Activated CD4-positive, alpha-beta T cell treated with anti-CD3 and anti-CD28 coated beads, Interleukin-2, amount 50 U/mL, for 24 hours (primary cell): ENCODE measurements around the gene GCA.

Source experiments
- DNase-seq, 2 donors: peaks; one replicate each; pipeline ENCODE4 v3.0.0-alpha.2; 2020; ENCODE audit warnings: low read depth in 1 of 2, low spot score in 1 of 2

GCA gene, protein sequence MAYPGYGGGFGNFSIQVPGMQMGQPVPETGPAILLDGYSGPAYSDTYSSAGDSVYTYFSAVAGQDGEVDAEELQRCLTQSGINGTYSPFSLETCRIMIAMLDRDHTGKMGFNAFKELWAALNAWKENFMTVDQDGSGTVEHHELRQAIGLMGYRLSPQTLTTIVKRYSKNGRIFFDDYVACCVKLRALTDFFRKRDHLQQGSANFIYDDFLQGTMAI

DNA sequence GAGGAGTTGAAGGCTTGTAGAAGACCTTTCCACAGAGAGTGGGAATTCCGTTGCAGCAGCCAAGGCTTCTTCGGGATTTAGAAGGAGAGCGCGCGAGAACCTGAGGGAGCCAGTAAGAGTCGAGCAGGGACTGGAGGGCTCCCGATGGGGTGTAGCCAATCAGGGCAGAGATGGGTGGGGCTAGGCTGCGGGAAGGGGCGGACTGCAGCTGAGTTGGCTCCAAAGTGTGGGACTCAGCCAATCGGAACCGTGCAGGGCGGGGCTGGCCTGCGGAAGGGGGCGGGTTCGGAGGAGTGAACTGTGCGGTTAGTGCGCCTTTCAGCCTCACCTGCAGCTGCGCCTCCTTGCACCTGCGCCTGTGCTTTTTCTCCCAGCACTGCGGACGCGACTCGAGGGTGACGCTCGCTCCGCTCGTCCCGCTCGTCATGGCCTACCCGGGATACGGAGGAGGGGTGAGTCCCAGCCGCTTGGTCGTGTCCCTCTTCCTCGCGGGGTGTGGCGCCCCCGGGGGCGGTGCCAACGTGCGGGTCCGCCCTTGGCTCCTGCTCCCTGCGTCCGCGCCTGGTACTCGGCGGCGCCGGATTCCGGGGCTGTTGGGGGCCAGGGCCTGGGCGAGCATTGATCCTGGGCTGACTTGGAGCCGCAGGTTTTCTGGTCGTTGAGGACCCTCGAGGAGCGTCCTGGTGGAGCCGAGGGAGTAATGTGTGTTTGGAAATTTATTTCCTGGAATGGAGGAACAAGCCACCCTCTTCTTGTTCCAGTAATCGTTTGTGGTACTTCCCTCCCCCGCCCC is at the start of gene GCA:
Gene GCA (plus strand): TSS at position 309 of the 793 bp plus-strand sequence. CDS start 117 bp downstream, at position 426.
- peak; percentile 96 for DNase-seq

DNA sequence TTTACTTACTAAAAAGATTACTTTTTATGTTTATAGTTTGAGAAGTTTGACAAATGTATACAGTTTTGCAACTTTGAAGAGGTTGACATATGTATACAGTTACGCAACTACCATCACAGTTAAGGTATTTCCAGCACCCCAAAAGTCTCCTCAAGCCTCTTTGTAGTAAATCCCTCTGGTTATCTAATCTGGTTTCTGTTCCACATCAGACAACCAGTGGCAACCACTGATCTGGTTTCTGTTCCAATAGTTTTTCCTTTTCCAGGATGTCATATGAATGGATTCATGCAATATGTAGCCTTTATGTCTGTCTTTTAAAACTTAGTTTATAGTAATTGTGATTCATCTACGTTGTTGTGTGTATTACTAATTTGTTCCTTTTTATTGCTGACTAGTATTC is 48.9 kb upstream of the GCA start:
- no peak for DNase-seq

DNA sequence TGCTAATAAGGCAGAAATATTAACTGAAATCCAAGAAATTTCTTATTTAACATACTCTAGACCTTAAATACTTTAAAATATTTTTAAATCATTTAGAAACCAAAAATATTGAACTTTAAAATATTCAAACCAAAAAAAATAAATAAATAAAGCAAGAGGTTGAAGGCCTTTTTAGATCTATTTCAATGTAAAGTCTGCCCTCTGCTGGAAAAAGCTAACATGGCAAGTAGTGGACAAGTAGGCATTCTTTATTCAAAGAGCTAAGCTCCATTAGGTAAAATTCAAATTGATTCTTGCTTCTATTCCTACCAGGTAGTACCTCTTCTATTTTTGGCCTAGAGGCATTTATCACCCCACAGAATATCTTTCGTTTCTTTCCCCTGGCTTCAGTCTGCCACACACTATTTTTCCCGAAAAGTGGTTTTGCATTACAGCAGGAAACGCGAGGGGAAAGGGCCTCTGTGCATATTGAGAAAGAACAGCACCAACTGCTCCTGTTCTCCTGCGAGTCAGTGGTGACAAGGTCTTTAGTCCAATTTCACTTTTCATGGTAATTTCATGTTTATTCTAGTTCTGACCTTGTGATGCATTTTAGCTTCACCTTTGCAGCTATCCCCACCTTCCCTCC is 45.9 kb upstream of the GCA start:
- DNase-seq = peak in 1 of 2 donors; percentile 65

DNA sequence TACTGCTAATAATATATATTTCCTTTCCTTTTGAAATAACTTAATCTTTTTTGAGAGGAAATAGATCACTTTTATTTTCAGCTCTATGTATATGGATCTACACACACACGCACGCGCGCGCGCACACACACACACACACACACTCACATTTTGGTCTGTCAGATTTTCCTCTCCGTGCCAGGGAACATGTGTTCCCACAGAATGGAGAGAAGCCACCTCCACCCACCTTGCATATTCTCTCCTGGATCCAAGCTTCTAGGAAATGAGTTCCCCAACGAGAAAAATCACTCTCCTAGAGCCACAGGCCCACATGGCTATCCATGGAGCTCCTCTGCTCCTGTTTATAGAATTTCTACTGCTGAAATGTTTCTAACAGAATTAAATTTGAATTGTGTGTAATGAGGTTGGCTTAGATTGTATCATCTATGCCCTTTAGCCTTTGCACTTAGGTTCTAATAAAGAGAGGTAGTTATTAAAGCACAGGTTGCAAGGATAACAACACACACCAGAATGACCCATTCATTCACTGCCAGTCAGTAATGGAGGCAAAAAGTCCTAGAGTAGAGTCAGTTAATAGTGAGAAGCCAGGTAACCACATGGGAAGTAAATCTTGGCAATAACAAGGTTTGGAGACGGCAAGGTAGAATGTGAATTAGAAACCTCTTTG is 45.1 kb upstream of the GCA start:
- DNase-seq = no peak

DNA sequence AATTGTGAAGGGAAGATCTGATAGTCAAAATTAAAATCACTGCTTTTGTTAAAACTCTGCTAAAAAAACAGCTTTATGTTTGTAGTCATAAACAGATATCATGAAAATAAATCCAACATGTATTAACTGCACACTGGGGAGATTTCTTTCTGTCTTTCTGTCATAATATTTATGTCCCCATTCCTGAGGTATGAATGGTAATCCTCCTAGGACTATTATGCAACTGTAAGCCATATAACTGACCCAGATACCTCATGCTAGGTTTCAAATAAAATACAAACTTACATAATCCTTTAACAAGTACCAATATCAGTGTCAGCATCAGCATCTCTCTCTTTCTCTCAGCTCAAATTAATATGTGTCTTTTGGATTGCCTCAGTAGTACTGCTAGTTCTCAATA is 43.7 kb upstream of the GCA start:
- DNase-seq = no peak

DNA sequence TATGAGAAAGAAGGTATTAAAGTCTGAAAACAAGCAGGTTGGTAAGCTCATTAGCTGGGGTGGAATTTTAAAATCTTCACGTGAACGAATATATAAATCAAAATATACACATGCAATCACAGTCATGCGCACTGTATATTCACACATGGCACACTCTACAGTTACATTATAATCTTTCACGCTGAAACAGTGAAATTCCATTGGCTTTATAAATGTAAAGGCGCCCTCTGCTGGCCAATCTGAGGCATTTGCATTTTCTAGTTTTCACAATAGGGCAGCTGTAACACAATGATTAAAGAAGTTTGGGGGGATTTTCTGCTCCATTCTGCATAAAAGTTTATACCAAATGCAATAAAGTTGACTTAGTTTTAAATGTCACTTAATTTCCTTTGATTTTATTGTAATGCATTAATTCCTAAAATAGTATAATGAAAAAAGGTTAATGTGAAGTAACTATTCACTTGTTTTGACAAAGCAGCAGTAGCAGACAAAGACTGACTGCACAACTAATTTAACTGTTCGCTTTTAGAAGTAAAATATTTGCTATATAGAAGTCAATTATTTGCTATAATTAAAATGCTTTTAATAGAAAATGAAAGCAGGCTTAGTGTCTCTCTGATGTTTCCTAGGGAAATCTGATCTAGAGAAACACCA is 42.7 kb upstream of the GCA start:
- peak; percentile 21 to 52 for DNase-seq

DNA sequence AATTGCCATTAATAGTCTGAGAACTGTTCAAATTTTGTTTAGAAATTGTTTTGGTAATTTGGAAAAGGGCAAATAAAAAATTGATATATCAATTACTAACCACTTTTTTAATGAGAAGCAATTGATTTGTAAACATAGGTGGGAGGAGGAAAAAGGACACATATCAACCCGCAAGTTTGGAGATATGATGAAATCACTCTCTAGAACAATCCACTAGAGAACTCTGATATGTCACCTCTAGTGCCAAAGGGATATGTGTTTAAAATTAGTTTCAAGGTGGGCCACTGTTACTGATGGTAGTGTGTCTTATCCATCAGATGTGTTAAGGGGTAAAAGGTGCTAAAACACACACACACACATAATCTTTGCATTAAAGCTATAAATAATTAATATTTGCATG is 42.1 kb upstream of the GCA start:
- no peak for DNase-seq

DNA sequence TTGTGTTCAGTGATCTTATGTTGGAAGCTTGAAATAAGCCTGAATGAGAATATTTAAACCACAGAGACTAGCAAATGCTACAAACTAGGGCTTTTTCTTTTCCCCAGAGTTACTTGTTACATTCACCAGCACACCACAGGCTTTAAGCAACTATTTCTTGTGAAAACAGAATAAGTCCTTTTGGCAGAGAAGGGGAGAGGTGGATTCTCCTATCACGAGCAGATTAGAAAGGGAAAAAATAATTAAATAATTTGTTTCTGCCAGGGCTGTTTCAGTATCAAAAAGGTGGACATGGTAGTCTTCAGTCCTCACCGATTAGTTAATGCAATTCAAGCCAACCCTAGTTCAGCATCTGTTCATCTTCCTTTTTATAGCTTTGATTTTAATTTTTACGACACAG is 38.0 kb upstream of the GCA start:
- DNase-seq = no peak

DNA sequence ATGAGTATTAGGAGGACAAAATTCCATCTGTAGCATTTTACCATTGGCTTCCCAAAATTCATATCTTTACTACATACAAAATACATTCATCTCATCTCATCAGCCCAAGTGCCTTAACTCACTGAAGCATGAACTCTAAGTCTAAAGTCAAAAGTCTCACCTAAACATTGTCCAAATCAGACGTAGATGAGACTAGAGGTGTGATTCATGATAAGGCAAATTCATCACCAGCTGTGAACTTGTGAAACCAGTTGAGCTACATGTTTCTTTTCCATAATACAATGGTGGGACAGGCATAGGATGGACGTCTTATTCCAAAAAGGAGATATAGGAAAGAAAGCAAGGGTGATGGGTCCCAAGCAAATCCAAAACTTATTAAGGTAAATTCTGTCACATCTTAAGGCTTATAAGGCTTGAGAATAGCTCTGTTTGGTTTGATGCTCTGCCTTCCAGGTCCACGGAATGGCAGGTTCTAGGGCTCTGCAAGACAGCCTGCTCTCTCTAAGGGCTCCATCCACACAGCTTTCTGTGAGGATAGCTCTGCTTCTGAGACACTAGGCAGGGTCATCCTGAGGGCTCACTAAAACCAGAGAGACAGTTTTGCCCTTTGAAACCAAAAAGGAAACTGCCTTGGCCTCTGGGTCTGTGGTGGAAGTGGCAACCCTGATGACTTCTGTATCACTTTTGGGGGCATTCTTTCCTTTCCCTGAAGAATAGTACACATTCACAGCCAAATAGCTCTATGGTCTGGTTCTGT is 35.0 kb upstream of the GCA start:
- no peak for DNase-seq

DNA sequence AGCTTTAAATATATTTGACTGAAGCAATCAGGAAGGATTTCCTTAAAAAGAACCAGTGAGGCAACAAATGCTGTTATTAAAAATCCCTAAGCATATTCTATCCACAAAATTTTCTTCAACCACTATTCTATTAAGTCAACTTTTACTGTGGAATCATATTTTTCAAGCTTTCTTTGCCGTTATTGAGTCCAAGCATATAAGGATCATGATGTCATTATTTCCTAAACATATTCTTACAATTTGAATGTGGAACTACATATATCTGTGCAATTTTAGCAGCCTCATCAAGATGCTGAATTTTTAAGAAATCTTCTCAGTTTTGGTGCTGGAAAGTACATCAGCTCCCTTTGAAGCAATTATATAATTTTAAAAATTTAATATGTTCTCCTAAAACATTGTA is 31.1 kb upstream of the GCA start:
- no peak for DNase-seq

DNA sequence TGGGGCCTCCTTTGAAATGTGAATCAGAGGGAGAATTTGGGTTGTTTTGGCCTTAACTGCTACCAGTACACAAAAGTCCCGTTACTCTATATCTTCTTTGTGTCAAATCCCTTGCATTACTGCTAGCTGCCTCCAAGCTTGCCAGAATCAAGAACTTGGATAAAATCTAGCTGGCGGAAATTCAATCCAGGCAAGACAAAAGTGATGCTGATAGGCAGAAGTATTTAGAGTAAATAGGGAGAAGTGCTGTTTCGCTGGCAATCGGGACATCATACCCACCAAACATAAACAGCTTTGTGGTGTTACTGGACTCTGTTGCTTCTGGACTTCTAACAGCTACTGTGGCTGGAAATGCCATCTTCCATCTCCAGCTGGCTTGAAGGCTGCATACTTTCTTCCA is 28.0 kb upstream of the GCA start:
- no peak for DNase-seq

DNA sequence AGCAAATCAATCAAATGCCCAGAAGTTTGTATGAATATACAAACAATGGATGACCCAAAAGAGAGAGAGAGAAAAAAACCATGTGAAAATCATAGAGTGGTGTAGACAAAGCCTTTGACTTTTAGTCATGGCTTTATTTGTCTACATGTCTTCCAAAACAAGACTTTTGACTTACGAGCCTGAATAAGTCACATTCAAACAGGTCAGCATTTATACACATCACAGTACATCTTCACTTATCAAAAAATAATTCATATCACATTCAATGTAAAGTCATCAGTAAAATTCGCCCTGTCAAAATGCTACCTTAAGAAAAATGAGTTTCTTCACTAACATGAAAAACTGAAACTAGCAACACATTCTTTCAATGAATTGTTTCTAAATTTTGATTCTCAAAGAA is 27.3 kb upstream of the GCA start:
- DNase-seq = no peak

DNA sequence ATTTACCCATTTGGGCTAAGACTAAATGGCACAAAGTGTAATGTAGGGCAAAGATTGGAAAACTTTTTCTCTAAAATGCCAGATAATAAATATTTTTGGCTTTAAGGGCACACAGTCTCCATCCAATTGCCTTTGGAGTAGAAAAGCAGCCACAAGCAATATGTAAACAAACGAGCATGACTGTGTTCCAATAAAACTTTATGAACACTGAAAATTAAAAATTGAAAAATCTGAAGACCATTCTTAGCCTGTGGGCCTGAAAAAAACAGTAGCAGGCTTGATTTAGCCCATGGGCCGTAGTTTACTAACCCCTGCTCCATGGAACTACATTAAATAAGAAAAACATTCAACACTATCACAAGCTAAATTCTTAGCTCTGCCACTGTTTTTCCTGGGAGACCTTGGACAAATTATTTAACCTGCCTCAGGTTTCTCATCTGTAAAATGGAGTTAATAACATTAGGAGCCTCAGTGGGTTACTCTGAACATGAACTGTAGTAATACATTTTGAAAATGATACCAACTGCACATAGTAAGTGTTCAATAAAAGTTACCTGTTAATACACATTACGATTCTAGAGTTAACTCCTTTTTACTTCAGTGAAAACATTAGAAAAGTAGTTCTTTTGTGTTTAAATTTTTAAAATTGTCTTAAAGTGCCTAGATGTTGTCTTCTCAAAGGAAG is 26.7 kb upstream of the GCA start:
- DNase-seq = no peak

DNA sequence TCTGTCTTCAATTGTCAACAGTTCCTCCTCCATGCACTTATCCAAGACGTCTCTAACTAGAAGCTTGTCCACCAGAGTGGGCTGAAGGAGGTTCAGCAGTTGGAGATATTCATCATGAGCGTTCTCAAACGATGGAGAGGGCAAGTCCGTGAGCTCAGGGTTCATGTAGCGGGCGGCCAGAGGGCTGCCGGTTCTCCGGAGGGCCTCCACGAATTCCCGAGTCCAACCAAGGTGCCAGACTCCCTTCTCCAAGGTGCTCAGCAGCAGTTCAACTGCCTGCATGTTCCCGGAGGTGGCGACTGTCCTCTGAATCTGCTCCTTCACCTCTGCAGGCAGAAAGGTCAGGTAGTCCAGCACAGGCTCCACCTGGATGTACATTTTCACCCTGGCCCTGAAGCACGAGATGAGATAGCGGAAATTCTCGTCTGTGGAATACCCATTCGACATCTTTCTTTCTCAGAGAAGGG is 26.0 kb upstream of the GCA start:
- no peak for DNase-seq

DNA sequence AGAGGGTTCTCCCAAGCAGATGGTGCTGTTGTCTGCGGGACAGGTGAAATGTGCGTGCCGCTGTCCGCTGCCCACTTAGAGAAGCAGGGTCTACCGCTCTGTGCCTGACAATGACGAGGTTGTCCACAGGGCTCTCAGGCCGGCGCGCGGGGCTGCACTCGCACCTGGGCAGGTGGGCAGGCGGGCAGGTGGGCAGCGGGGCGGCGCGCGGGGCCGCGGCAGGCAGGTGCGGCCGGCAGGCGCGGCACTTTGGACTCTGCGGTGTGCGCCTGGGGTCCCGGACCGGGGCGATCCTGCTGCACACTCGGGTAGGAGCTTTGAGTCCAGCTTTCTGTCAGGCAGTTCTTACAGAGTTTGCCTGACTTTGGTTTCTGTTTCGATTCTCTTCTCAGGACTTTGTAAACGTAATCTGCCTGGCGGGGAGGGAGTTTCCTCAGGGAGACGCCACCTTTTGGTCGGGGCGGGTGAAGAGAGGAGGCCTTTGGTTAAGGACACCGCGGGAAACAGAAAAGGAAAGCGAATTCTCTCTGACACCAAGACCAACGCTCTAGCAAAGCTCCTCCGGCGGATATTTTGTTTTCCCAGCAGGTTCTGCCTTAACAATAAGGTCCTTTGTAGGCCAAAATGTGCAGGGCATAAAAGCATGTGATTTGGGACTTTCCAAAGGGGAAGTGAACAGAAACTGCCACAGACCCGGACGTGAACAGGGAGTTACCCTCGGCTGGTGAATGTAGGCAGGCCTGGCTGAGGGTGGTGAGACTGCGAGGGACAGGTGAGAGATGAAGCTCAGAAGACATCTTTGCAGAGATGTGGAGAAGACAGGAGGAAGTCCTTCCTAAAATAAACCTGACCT is 25.4 kb upstream of the GCA start, which contains the start of gene IFIH1:
Gene IFIH1 (minus strand): TSS at position 357 of the 853 bp plus-strand sequence. CDS start 377 bp downstream, outside the sequence.
- peak; percentile 64 to 70 for DNase-seq

DNA sequence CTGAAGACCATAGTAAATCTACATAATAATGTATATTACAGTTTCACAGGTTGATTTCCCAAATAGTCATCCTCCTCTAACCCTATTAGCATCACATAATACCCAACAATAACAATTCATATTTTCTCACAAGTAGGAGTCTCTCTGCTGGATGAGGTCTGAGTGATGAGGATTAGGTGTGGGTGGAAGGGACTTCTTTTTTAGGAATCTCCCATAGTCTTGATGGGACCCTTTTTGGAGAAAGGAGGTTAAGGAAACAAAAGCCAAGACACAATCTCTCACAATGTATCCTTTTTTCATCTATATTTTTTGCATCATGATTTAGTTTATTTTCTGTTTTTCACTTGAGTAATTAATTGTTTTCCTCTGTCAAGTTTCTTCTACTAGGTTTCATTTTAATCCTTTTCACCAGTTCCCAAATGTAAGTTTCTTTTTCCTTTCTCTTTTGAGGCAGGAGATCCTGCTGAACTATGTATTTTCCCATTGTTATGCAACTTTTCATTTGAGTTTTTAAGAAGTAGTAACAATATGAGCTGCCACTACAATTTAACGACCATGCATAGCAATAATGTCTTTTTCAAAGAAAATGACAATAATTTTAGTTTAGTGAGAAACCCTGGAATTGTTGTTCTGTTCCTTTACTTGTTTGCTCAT is 22.9 kb upstream of the GCA start:
- DNase-seq = no peak

DNA sequence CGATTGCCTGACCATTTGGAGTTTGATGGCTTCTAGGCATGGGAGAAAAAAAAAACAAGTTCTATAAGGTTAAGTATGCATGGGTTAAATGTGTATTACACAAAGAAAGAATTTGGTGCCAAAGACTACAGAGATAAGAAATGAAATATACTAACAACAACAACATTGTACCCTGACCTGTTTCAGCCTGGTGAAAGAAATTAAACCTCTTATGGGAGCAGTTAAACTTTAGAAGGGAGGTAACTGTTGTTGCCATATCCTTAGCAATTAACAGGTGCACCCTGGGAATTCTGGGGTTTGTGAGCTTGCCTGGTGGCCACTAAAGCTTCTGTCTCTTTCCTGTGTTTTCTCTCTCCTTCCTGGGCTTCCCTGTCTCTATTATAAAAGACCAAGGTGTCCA is 19.0 kb upstream of the GCA start:
- no peak for DNase-seq

DNA sequence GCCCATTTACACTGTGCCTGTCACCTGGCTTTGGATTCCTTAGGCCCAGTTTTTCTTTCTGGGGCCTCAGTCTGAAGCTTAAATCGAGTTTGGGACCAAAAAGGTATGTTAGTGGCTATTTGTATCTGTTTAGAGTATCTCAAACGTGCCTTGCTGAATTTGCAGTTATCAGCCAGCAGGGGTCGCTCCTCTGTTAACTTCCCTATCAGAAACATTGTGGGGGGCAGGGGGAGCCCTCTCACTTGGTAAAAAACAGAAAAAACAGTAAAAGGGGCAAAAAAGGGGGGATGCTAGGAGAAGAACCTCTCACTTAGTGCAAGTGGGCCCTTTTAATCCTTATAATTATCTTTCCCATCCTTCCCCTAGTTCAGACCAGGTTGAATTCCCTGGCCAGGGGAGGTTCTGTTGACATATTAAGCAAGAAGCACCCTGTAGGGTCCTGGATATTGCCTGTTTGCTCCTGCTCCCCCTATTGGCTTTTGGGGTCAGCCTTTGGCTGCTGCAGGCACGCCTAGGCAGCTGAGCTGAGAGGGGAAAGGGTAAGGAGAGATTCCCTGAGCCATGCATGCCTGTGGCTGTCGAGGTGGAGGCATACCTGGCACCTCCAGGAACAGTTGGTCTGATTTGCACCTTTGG is 16.7 kb upstream of the GCA start:
- DNase-seq = no peak
